IMR-90 (cell line): ENCODE measurements around the gene DCUN1D2. TPM values are rescaled to one million over a fixed set of nuclear protein-coding genes. Genes with fewer than 3 reads are reported as not detected.
A peak's percentile ranks its signal among the peaks of the same experiment; 100 is the strongest.

Experiments used
- ATAC-seq: fragments of 200-7000 bp; cut with Tn5 transposase; 2 replicates; pipeline ENCODE4 v1.9.1; 2020; ENCODE audit warnings: low read depth, mild to moderate bottlenecking, moderate library complexity
- BruUV-seq: library from RNA; stranded (reverse); fragments of 400-500 nt; replicated peaks from 2 replicates; lab custom pipeline; 2021; lab: Mats Ljungman, UMichigan
- CTCF ChIA-PET: fragments of 300-600 bp; formaldehyde crosslinking; extraction: SDS; loops from one replicate; lab custom pipeline; 2021; ENCODE audit warnings: antibody characterized with exemption; lab: Yijun Ruan, JAX
- POLR2A ChIA-PET: fragments of 300-600 bp; sonication (Branson Sonifier 250); formaldehyde crosslinking; loops from one replicate; lab custom pipeline; 2022; ENCODE audit warnings: antibody characterized with exemption; ENCODE audit not compliant: unreplicated experiment; lab: Charles Lee
- DNase-seq: peaks from one replicate; pipeline ENCODE4 v3.0.0; 2013
- H2AFZ ChIP-seq: replicated peaks from 2 replicates; pipeline ENCODE3; 2013; ENCODE audit warnings: low read length, mild to moderate bottlenecking; ENCODE audit not compliant: poor library complexity
- H2AK5ac ChIP-seq: 2 replicates; pipeline ENCODE4 v1.6.1; 2013; ENCODE audit warnings: low read depth, low read length, inconsistent platforms
- H2AK9ac ChIP-seq: replicated peaks from 2 replicates; pipeline ENCODE3; 2013; ENCODE audit warnings: mild to moderate bottlenecking, low read depth, low read length, moderate library complexity; ENCODE audit not compliant: poor library complexity
- H2BK120ac ChIP-seq: 2 replicates; pipeline ENCODE4 v1.6.1; 2013; ENCODE audit warnings: low read depth, low read length, inconsistent platforms
- H2BK15ac ChIP-seq: 3 replicates; pipeline ENCODE4 v1.6.1; 2013; ENCODE audit warnings: low read depth, low read length, inconsistent platforms
- H2BK20ac ChIP-seq: 2 replicates; pipeline ENCODE4 v1.6.1; 2013; ENCODE audit warnings: low read depth, mild to moderate bottlenecking, inconsistent platforms, low read length, moderate library complexity
- H2BK5ac ChIP-seq: 2 replicates; pipeline ENCODE4 v1.6.1; 2013; ENCODE audit warnings: mild to moderate bottlenecking, low read depth, low read length, inconsistent platforms; ENCODE audit not compliant: poor library complexity, severe bottlenecking
- H3K14ac ChIP-seq: replicated peaks from 2 replicates; pipeline ENCODE4 v1.6.1; 2013; ENCODE audit warnings: low read depth, low read length, inconsistent platforms
- H3K18ac ChIP-seq: 2 replicates; pipeline ENCODE4 v1.6.1; 2013; ENCODE audit warnings: low read depth, low read length, control low read depth
- H3K23ac ChIP-seq: 2 replicates; pipeline ENCODE4 v1.6.1; 2013; ENCODE audit warnings: low read depth, low read length, inconsistent platforms
- H3K27ac ChIP-seq: 2 replicates; pipeline ENCODE4 v1.5.1; 2013; ENCODE audit warnings: mild to moderate bottlenecking, control low read depth, low read length; ENCODE audit not compliant: insufficient read depth
- H3K27me3 ChIP-seq: 2 replicates; pipeline ENCODE4 v1.6.1; 2013; ENCODE audit warnings: low read length; ENCODE audit not compliant: control insufficient read depth, insufficient read depth
- H3K36me3 ChIP-seq: 2 replicates; pipeline ENCODE4 v1.6.1; 2013; ENCODE audit warnings: low read length, mixed read lengths; ENCODE audit not compliant: control insufficient read depth, insufficient read depth
- H3K4ac ChIP-seq: 2 replicates; pipeline ENCODE4 v1.6.1; 2013; ENCODE audit warnings: low read depth, low read length, inconsistent platforms
- H3K4me1 ChIP-seq: 2 replicates; pipeline ENCODE4 v1.6.1; 2013; ENCODE audit warnings: low read length, mixed read lengths; ENCODE audit not compliant: control insufficient read depth, insufficient read depth
- H3K4me2 ChIP-seq: 2 replicates; pipeline ENCODE4 v1.6.1; 2013; ENCODE audit warnings: low read depth, mild to moderate bottlenecking, control low read depth, low read length, moderate library complexity
- H3K4me3 ChIP-seq: 2 replicates; pipeline ENCODE4 v1.5.1; 2013; ENCODE audit warnings: low read depth, mild to moderate bottlenecking, control low read depth, low read length, moderate library complexity; ENCODE audit not compliant: insufficient read depth
- H3K56ac ChIP-seq: 2 replicates; pipeline ENCODE4 v1.6.1; 2013; ENCODE audit warnings: low read length, inconsistent platforms; ENCODE audit not compliant: insufficient read depth; ENCODE audit errors: extremely low read depth
- H3K79me1 ChIP-seq, 2 experiments: 2 replicates each; pipeline ENCODE4 v1.6.1; 2013; ENCODE audit warnings: low read length in 2 of 2, inconsistent platforms in 1 of 2, low read depth in 1 of 2
- H3K9ac ChIP-seq: 2 replicates; pipeline ENCODE4 v1.6.1; 2013; ENCODE audit warnings: low read depth, low read length, control low read depth
- H3K9me1 ChIP-seq: 2 replicates; pipeline ENCODE4 v1.6.1; 2013; ENCODE audit warnings: low read length, inconsistent platforms; ENCODE audit not compliant: insufficient read depth
- H3K9me3 ChIP-seq: 2 replicates; pipeline ENCODE4 v1.6.1; 2013; ENCODE audit warnings: low read length; ENCODE audit not compliant: control insufficient read depth, insufficient read depth
- H4K20me1 ChIP-seq: 2 replicates; pipeline ENCODE4 v1.6.1; 2013; ENCODE audit warnings: low read length, inconsistent platforms; ENCODE audit not compliant: insufficient read depth
- H4K5ac ChIP-seq: 2 replicates; pipeline ENCODE4 v1.6.1; 2013; ENCODE audit warnings: mild to moderate bottlenecking, low read depth, low read length, control low read depth
- H4K8ac ChIP-seq, 2 experiments: 2 replicates each; pipeline ENCODE4 v1.6.1; 2013; ENCODE audit warnings: low read depth in 2 of 2, low read length in 2 of 2, control low read depth in 1 of 2, inconsistent platforms in 1 of 2
- H4K91ac ChIP-seq: 2 replicates; pipeline ENCODE4 v1.6.1; 2013; ENCODE audit warnings: low read depth, low read length, inconsistent platforms; ENCODE audit not compliant: insufficient read depth
- CEBPB ChIP-seq: IDR thresholded peaks from 2 replicates; pipeline ENCODE4 v1.6.1; 2012; ENCODE audit warnings: low read depth, low read length, improper control_type of control experiment
- CHD1 ChIP-seq: IDR thresholded peaks from 2 replicates; pipeline ENCODE4 v1.6.1; 2012; ENCODE audit warnings: low read depth, low read length, improper control_type of control experiment
- CTCF ChIP-seq: conservative IDR thresholded peaks from 2 replicates; pipeline ENCODE4 v1.5.1; 2012; ENCODE audit warnings: mild to moderate bottlenecking, low read depth, low read length, improper control_type of control experiment
- FOS ChIP-seq: fragments of 150-350 bp; IDR thresholded peaks from 2 replicates; pipeline ENCODE4 v1.6.1; 2016; ENCODE audit warnings: low read depth, low read length
- MAFK ChIP-seq: IDR thresholded peaks from 2 replicates; pipeline ENCODE4 v1.6.1; 2012; ENCODE audit warnings: low read depth, low read length, improper control_type of control experiment
- MAZ ChIP-seq: IDR thresholded peaks from 2 replicates; pipeline ENCODE4 v1.6.1; 2012; ENCODE audit warnings: low read depth, mild to moderate bottlenecking, low read length, improper control_type of control experiment, moderate library complexity, borderline replicate concordance
- MXI1 ChIP-seq: IDR thresholded peaks from 2 replicates; pipeline ENCODE4 v1.6.1; 2012; ENCODE audit warnings: low read depth, mild to moderate bottlenecking, low read length, moderate library complexity, borderline replicate concordance
- POLR2A ChIP-seq: IDR thresholded peaks from 2 replicates; pipeline ENCODE4 v1.6.1; 2012; ENCODE audit warnings: mild to moderate bottlenecking, low read depth, low read length
- RAD21 ChIP-seq: IDR thresholded peaks from 2 replicates; pipeline ENCODE4 v1.6.1; 2012; ENCODE audit warnings: low read length, improper control_type of control experiment
- RCOR1 ChIP-seq: IDR thresholded peaks from 2 replicates; pipeline ENCODE4 v1.6.1; 2012; ENCODE audit warnings: mild to moderate bottlenecking, low read length, improper control_type of control experiment; ENCODE audit not compliant: insufficient replicate concordance
- RFX5 ChIP-seq: IDR thresholded peaks from 2 replicates; pipeline ENCODE4 v1.8.0; 2012; ENCODE audit warnings: low read depth, mild to moderate bottlenecking, low read length, moderate library complexity
- SMC3 ChIP-seq: fragments of 150-350 bp; IDR thresholded peaks from 2 replicates; pipeline ENCODE4 v1.6.1; 2016; ENCODE audit warnings: low read depth, mild to moderate bottlenecking, antibody characterized with exemption, low read length, moderate library complexity
- USF2 ChIP-seq: fragments of 150-350 bp; IDR thresholded peaks from 2 replicates; pipeline ENCODE4 v1.6.1; 2017; ENCODE audit warnings: mild to moderate bottlenecking, antibody characterized with exemption, low read length, low read depth
- WGBS, 2 experiments: methylation state at CpG; one replicate each; pipeline versions ENCODE4 v1.1.5 to v1.1.7; 2013; ENCODE audit warnings: missing lambda C conversion rate in 2 of 2; ENCODE audit not compliant: insufficient read length in 1 of 2; ENCODE audit errors: extremely low coverage in 2 of 2; 5-methylcytosine and 5-hydroxymethylcytosine counted together
- dilution Hi-C: fragments of 300-500 bp; cut with HindIII; formaldehyde crosslinking; loops from one replicate; pipeline ENCODE4 v1.14.3; 2018; ENCODE audit warnings: low sequenced_read_pairs; ENCODE audit not compliant: unreplicated experiment
- in situ Hi-C: fragments of 300-500 bp; cut with MboI; formaldehyde crosslinking; loops from 3 replicates; pipeline ENCODE4 v1.14.3; 2019; ENCODE audit warnings: low sequenced_read_pairs, inconsistent platforms, mixed read lengths
- intact Hi-C: fragments of 100-400 bp; cut with micrococcal nuclease; formaldehyde crosslinking; loops from 2 replicates; pipeline ENCODE4 v1.10.0; 2022
- polyA plus RNA-seq, 3 experiments: library from polyadenylated mRNA; depleted of rRNA; stranded (reverse); fragments of >200 nt; gene quantifications; 2 replicates each; pipeline ENCODE4 v1.2.3, GENCODE V29; 2012; ENCODE audit warnings: low replicate concordance in 1 of 3
- total RNA-seq: library from RNA; depleted of rRNA; stranded (reverse); fragments of >200 nt; gene quantifications from 2 replicates; pipeline ENCODE4 v1.2.3, GENCODE V29; 2012
- TF ChIP-seq, protein P1 (sequence below): fragments of 150-350 bp; IDR thresholded peaks from 2 replicates; pipeline ENCODE4 v1.6.1; 2016; ENCODE audit warnings: low read depth, mild to moderate bottlenecking, low read length, moderate library complexity, borderline replicate concordance

Gene DCUN1D2
- total and polyA plus RNA-seq, 2 of the 4 experiments (the other 2 are of a cell fraction) = 8.1 to 11.5 TPM

GRCh38 chr13:113410472-113411201, 79.9 kb downstream of the DCUN1D2 start:
- POLR2A ChIA-PET = no interaction called here
- 0% methylated on average over 9 of the region's 34 CpGs; no CpG with 5 or more reads in 1 of the 2 experiments for WGBS, 2 experiments
- Histone ChIP-seq H2BK15ac (peak overlapping the region; percentile 72; the same call in 2 of the 3 replicates), H3K27ac (peak overlapping the region; percentile 82), H2BK5ac (peak overlapping the region; percentile 98), H3K9me1 (peaks cover 10% of the 10 kb centered on the region), H2AFZ (peak overlapping the region; percentile 89), H2AK5ac (peak overlapping the region; percentile 100), H3K4ac (peak overlapping the region; percentile 98), H3K4me3 (peak overlapping the region; percentile 13; the same call in 1 of the 2 replicates), H3K27me3 (no peaks in the 10 kb centered on the region), H4K5ac (peak overlapping the region; percentile 57), H2BK20ac (peak overlapping the region; percentile 90), H2AK9ac (peak overlapping the region; percentile 97), H4K8ac (peak overlapping the region; percentile 70 to 89), H3K56ac (peak overlapping the region; percentile 93), H3K36me3 (no peaks in the 10 kb centered on the region), H3K18ac (peak overlapping the region; percentile 43), H3K9me3 (no peaks in the 10 kb centered on the region), H3K4me2 (peak overlapping the region; percentile 76), H4K20me1 (no peaks in the 10 kb centered on the region), H3K9ac (peak overlapping the region; percentile 2; the same call in 1 of the 2 replicates), H4K91ac (peak overlapping the region; percentile 95), H3K4me1 (peaks cover 23% of the 10 kb centered on the region), H3K79me1 (no peaks in the 10 kb centered on the region), H3K23ac (peak overlapping the region; percentile 94), H3K14ac (peak overlapping the region; percentile 89), H2BK120ac (peak overlapping the region; percentile 97)
- BruUV-seq = no TSS peak
- intact Hi-C loops (no loop called here), dilution Hi-C loops (no loop called here), in situ Hi-C loops (no loop called here)
- ATAC-seq = peak; percentile 73
- peak; percentile 93 for DNase-seq
- CTCF ChIA-PET = interaction anchor here (0.5 to 1.4 kb wide), 3 partner anchors 16 to 140 kb away, joined by 3 to 5 read pairs (median 4); no protein-coding TSS in a partner anchor
- TF ChIP-seq CEBPB = no peak
- peak; percentile 45 for TF ChIP-seq POLR2A
- TF ChIP-seq CTCF = no peak
- no peak for TF ChIP-seq SMC3
- TF ChIP-seq RCOR1 = peak; percentile 20
- TF ChIP-seq USF2 = no peak
- TF ChIP-seq, protein P1, sequence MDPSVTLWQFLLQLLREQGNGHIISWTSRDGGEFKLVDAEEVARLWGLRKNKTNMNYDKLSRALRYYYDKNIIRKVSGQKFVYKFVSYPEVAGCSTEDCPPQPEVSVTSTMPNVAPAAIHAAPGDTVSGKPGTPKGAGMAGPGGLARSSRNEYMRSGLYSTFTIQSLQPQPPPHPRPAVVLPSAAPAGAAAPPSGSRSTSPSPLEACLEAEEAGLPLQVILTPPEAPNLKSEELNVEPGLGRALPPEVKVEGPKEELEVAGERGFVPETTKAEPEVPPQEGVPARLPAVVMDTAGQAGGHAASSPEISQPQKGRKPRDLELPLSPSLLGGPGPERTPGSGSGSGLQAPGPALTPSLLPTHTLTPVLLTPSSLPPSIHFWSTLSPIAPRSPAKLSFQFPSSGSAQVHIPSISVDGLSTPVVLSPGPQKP = no peak
- TF ChIP-seq RFX5 = no peak
- TF ChIP-seq RAD21 = no peak
- TF ChIP-seq MXI1 = no peak
- no peak; the same call in 1 of the 2 replicates for TF ChIP-seq MAFK
- TF ChIP-seq CHD1 = no peak
- TF ChIP-seq FOS = peak; percentile 96
- TF ChIP-seq MAZ = no peak; the same call in 1 of the 2 replicates
